SU-DHL-6 (cell line): ENCODE data around the gene PWP2.
"Not testable (repeated sequence)": the region's sequence is repeated elsewhere in the genome, so short reads cannot be mapped to it uniquely, and the experiment has no call there.

Source experiments
- CTCF ChIP-seq: fragments of 200-600 bp; sonication (generic); IDR thresholded peaks from one replicate; pipeline ENCODE4 v1.5.1; 2017; ENCODE audit warnings: antibody characterized with exemption, mild to moderate bottlenecking, low read length, moderate library complexity; ENCODE audit not compliant: insufficient read depth, poor library complexity, severe bottlenecking
- EZH2phosphoT487 ChIP-seq: fragments of 200-600 bp; sonication (generic), shearing (Covaris generic); conservative IDR thresholded peaks from 2 replicates; pipeline ENCODE4 v1.6.1; 2018; ENCODE audit warnings: mild to moderate bottlenecking, antibody characterized with exemption, low read length, moderate library complexity, mixed read lengths

GRCh38 chr21:44160821-44161220, 53.6 kb downstream of the PWP2 start:
- TF ChIP-seq CTCF, EZH2phosphoT487: not testable (repeated sequence)
